Tibial nerve (tissue), 4 donors: Measurements from ENCODE around the gene SGCB.

Source experiments
- EP300 ChIP-seq, 2 donors: sonication (generic); formaldehyde crosslinking; IDR thresholded peaks; one replicate each; pipeline ENCODE4 v1.6.1; 2017; ENCODE audit warnings: antibody characterized with exemption in 2 of 2, mild to moderate bottlenecking in 1 of 2
- POLR2A ChIP-seq, 2 donors: fragments of 450-650 bp; IDR thresholded peaks; one replicate each; pipeline ENCODE4 v1.6.1; 2017; ENCODE audit warnings: antibody characterized with exemption in 2 of 2, mild to moderate bottlenecking in 2 of 2, moderate library complexity in 2 of 2
- TF ChIP-seq, protein P1 (sequence below), 5 experiments: fragments of 200-600 bp in 3 of 5; fragments of 450-650 bp in 2 of 5; sonication (generic) in 3 of 5; IDR thresholded peaks; one replicate each; pipeline ENCODE4 v1.5.1; 2016 to 2019; ENCODE audit warnings: antibody characterized with exemption in 5 of 5, mild to moderate bottlenecking in 3 of 5, moderate library complexity in 2 of 5

DNA sequence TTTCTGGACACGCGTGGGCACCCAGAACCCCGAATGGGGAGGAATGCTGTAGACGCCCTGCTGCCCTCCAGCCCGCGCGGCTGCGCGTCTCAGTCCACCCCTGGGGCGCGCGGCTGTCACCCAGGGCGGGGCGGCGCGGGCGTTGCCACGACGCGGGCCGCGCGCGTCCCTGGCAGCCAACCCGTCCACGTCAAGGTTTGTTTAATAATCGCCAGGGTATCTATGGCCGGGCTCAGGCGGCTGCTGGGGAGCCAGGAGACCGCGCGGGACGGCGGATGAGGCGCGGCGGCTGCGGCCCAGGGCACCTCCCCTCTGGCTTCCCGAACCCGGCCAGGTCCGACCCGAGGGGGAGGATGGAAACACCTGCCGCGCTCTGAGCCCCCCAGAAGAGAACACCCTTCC is 13.1 kb upstream of the SGCB start, which contains the start of gene SPATA18:
- TF ChIP-seq, protein P1, sequence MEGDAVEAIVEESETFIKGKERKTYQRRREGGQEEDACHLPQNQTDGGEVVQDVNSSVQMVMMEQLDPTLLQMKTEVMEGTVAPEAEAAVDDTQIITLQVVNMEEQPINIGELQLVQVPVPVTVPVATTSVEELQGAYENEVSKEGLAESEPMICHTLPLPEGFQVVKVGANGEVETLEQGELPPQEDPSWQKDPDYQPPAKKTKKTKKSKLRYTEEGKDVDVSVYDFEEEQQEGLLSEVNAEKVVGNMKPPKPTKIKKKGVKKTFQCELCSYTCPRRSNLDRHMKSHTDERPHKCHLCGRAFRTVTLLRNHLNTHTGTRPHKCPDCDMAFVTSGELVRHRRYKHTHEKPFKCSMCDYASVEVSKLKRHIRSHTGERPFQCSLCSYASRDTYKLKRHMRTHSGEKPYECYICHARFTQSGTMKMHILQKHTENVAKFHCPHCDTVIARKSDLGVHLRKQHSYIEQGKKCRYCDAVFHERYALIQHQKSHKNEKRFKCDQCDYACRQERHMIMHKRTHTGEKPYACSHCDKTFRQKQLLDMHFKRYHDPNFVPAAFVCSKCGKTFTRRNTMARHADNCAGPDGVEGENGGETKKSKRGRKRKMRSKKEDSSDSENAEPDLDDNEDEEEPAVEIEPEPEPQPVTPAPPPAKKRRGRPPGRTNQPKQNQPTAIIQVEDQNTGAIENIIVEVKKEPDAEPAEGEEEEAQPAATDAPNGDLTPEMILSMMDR (IDR thresholded peaks at IDR 0.05): no peak
- TF ChIP-seq POLR2A (IDR thresholded peaks at IDR 0.05) (no peak), EP300 (IDR thresholded peaks at IDR 0.05) (no peak)
